HG03025 (cell line): ENCODE measurements around the gene RNF150.
A peak's percentile ranks its signal among the peaks of the same experiment; 100 is the strongest.

Experiments
- ATAC-seq: cut with Tn5 transposase; IDR thresholded peaks from one replicate; pipeline ENCODE4 v1.9.1; 2021; ENCODE audit warnings: mild to moderate bottlenecking, moderate library complexity; ENCODE audit not compliant: unreplicated experiment, low FRiP score

RNF150 gene

DNA sequence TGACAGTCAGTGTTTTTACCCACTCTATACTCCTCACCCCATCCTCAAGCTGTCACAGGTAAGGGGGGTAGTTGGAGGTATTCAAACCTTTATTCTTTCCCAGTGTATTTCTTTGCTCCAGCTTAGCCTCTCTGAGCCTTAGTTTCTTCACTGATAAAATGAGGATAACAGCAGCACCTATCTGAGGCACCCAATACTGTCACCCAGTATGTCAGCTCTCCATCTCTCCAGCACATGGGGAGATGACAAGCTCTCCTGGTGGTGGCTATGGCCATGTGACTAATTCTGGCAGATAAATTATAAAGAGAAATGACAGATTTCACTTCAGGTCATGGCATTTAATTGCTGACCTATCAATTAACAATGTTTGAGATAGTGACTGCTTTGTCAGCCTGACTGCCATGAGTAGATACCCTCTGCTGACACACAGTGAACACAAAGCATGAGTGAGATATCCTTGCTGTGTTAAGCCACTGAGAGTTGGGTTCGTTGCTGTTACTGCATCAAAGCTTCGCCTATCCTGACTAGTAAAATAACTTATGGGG is 200.7 kb downstream of the RNF150 start:
- no peak for ATAC-seq

DNA sequence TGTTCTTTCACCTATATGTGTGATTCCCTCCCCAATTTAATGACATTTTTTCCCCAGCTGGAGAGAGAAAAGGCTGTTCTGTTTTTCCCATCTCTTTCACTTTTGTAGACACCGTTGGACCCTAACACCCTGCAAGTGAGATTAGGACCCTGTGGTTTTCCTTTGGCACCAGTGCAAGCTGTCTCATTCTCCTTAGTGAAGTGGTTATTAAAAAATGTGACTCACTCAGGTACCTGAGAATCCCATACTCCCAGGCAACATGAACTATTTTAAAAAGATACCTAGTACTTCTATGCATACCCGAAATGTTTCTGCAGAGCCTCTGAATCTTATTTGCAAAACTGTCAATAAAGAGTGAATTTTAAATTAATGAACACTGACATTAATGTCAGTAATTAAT is 201.4 kb downstream of the RNF150 start:
- no peak for ATAC-seq

DNA sequence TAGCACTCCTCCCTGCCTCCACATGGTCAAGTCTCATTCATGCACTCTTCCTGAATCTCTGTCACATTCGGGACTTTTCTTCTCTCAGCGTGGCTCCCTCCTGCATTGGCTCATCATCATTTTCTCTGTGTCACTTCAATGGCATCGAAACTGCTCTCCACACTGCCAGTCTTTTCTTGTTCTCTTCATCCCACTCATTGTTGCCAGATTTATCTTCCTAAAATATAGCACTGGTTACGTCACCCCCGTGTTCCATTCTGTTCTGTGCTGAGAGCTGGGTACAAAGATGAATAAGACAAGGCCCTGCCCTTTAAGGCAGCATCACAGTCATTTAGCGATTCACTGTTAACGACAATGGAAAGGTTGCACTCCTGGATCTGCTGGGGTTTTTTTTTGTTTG is 202.7 kb downstream of the RNF150 start:
- no peak for ATAC-seq

DNA sequence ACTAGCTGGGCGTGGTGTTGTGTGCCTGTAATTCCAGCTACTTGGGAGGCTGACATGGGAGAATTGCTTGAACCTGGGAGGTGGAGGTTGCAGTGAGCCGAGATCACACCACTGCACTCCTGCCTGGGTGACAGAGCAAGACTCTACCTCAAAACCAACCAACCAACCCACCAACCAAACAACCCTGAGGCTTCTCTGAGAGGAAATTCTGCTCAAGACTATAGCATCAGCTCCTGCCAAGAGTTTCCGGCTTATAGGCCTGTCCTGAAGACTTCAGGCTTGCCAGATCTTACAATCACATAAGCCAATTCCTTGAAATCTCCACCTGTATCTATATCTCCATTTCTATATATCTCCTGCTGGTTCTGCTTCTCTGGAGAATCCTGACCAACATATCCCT is 203.3 kb downstream of the RNF150 start:
- ATAC-seq: no peak

DNA sequence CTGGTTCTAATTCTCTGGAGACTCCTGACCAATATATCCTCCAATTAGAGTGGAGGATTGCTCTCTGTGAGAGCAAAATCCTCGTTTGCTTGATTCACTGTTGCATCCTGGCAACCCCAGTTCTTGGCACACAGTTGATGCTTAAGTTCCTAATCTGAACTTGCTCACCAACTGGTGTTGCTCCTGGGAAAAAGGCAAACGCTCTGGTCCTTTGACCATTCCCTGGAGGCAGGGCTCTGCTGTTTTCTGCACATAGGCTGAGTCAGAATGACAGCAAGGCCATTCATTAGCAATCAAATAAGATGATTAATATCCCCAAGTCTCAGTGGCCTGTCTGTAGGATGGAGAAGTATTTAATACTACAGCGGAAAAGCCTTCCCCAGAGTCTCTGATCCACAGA is 204.4 kb downstream of the RNF150 start:
- no peak for ATAC-seq

DNA sequence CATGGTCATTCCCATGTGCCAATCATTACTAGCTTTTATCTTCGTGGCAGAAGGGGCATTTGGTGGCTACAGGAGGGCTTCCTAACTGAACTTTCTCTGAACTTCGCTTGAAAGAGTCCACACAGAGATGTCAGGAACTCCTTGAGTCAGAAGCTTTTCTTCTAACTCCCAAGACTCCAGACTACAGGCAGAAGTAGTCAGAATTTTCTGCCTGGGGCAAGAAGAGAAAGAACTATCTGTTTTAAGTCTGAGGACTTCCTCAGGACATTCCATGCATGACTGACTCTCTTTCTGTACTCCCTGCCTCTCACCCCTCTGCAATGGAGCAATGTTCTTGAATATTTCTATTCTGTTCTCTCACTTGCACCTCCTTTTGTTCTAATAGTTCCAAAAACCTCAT is 206.6 kb downstream of the RNF150 start:
- ATAC-seq: no peak

DNA sequence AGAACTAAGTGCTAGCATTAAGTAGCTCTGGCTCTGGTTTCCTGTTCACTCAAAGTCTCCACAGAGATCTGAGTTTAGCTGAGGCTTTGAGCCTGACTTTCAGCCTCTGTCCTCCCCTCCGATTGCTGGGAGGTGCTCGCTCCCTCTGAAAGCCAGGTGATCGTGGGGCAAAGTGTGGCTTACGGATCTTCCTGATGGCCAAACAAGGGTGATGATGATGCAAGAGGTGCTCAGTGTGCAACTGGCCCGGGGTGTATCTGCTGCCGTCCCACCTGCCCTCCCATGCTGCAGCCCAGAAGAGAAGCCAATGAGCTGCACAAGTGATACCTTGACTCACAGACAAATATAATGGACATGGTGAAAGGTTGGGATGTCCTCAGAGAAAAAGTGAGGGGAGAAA is 207.9 kb downstream of the RNF150 start:
- ATAC-seq: no peak

DNA sequence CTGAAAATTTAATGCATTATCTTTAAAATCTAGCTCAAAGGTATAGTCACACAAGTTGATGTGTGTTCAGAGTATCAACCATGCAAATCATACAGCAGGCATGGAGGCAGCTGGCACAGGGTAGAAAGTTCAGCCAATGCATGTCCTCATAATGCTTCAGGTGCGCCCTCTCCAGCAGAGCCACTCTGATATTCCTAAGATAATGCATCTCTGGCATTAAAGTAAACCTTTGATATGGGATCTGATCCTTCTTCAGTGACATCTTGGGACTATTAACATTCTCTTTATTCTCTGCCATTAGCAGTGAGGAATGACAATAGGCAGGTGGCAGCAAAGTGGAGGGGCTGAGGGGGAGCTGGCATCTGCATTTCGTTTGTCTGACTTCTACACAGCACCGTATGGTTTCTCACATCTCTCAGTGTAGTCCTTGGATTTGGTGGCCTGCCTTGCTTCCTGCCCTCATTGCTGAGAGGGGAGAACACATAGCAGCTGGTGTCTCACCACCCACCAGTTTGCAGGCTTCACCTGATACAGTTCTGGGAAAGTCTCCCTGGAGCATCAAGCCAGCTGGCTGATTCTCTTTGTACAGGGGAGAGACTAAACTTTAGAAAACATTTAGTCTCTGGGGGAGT is 208.4 kb downstream of the RNF150 start:
- ATAC-seq: no peak

DNA sequence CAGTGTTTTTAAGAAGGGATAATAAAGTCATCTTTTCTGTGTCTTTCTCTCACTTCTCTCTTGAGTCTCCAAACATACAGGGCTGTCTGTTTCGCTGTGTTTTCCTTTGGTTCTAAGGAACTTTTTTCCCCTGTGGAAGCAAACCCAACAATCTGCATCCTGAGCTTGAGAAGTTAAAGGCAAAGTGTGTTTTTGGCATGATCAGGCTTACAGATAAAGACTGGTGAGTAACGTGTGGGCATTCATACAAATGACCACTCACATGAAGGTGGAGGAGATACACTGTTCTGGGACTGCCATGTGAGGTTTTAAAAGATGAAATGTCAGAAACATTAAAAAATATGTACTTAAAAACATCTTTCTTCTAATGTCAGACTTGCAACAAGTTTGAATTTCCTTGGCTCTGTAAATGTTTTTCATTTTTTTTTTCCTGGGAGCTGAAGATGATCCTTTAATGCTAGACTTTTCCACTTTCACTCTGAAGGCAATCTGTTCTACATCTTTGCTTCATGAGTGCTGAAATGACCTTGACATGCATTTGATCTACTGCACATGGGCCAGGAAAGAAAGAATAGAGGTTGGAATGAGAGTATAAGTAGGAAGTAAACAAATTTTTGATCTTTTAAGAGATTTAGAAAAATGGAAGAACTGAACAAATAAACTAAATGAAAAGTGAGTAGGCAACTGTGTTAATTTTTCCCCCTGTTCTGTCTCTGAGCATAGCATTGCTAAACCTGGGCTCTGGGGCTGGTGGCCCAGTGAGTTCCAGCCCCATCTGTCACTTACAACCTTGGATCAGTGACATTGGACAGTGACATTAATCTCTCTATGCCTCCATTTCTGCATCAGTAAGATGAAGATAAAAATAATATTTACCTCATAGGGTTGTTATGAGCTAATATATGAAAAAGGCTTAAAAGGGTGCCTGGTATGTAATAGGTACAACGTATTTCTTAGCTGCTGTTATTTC is 226.0 kb downstream of the RNF150 start:
- ATAC-seq: no peak

DNA sequence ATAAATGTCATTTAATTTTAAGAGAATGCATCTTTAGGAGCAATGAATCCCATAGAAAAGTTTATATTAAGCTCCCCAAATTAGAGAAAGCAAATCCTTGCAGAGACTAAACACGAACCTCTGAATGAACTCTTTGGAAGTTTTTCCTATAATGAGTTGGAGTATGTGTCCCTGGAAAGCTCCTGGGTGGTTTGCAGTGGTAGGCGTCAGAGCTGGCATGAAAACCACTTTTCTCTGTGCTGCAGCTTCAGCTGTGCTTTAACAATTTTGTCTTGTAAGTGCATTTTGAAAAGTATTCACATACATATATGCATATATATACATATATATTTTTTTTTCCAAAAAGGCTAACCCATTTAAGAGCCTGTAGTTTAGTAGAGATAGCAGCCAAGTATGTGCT is 228.4 kb downstream of the RNF150 start:
- ATAC-seq: no peak

DNA sequence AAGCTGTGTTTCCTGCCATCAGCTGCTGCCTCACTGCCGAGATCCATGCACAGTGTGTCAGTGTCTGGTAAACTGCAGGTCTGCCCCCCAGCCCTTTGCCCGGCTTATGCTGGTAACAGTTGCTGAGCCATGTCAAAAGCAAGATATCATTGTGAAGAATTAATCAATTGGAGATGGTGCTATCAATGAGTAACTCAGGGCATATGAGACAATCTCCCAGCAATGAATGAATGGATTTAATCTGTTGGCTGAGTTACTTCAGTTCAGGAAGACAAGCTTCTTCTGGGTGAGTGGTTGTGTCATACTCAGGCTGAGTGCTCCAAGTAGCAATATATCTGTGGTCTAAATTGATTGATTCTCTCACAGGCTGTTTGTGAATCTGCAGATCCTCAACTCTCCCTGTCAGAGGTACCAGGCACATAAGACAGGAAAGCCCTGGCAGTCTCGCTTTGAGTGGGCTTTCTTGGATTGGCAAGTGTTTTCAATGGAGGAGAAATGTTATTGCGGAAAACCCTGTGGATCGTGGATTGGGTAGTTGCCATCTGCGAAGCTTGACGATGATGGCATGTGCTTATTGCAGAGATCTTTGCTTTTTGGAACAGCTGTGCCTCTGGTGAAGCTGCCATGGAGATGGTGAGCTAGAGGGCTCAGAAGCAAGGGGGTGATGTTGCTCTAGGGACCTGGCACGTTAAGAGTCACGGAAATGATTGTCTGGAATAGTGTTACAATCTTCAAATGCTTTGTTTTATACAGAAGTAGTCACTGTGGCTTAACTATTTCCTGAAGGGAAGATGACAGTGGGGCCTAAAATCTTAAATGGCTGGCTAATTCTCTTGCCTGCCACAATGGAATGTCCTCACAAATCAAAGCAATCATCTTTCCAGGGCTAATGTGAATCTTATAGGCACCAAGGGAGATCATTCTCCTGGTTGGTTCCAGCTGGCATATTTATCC is 229.5 kb downstream of the RNF150 start:
- no peak for ATAC-seq

DNA sequence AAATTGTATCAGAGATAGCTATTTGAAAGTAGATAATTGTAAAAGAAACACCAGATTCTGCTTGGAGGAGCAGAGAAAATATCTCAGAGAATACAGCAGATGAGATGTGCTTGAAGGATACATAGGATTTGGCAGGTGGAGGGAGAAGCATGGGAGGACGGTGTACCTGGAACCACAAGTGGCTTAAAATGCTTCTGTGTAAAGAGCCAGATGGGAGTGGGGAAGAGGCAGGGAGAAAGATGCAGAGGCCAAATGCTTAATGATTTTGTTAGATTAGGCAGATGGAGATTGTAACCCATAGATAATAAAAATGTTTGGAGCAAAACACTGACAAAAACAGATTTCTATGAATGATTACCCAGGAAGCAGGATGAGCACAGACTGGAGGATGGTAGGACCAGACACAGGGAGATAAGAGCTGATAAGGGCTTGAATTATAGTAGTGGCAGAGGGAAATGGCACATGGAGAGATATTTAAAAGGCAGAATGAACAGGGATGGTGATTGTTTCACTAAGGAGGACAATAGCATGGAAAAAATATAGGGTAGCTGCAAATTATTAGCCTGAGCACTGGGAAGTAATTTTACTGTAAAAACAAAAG is 231.4 kb downstream of the RNF150 start:
- ATAC-seq: no peak

DNA sequence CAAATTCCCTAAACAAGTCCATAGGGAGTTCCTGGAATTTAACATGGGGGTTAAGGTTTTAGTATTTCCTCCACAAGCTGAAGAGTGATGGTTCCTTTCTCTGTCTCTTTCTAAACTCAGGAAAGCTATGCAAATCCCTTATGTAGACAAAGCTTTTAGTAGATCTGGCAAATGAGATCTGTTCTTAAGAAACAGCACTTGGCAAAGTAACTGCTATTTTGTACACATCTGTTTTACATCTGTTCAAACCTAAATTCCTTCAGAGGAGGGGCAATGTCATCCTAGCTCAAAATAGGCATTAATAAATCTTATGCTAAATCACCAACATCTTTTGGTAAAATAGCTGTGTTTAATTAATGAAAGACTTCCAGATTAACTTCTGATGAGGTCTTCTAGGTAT is 239.3 kb downstream of the RNF150 start:
- no peak for ATAC-seq

DNA sequence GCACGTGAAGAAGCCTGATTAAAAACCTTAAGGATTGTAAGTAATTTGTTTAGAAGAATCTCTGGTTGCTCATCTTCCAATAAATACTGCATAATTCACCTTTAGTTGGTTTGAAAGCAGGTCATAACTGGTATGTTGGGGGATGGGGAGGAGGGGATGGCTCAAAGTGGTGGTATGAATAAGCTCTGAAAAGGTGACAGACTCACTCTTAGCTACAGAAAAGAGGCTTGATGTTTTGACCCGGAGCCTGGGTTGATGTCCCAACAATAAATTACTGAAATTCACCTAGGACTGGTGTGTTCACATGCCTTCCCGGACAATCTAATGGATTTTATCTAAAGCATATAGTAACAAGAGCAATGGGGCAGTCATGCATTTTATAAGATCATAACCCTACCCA is 245.2 kb downstream of the RNF150 start:
- no peak for ATAC-seq

DNA sequence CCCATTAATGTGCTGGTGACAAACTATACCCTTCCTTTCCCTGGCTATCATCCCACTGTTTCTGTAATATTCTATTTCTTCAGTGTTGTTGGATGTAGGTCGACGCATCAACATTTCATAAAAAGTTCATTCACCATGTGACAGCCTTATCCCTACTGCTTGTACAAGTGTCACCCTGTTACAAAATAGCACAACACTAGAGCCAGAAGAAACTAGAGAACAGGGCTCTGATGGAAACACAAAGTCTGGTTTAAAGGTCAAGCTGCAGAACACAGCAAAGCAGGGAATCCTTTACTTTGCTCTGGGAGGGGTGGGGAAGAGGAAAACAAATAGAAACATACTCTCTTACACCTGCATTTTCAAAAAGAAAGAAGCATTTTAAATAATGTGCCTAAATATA is 245.8 kb downstream of the RNF150 start:
- no peak for ATAC-seq

DNA sequence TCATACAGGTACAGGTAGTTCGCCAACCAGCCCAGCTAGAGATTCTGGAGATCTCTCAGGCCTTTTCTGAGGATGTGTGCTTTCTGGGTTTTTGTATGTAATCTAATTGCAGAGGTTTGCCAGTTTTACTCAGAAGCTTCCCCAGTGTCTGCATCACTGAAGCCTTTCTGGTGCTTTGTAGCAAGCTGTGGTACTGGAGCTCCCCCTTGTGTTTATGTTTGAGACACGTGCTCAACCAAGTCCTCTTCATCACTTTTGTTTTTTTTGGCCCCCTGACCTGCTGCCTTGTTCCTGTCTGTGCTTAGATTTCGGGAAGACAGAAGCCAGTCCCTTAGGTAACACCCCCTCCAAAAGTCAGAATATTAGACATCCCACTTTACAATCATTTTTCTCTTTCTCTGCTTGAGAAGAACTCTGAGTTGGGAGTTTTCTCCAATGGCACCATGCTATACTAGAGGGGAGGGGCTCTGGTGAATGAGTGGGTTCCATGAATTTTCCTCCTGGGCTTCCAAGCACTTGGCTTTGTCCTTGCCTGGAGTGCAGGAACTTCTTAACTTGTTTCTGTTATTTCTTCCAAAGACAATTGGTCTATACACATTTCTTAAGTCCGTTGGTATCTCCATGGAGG is 248.7 kb downstream of the RNF150 start:
- ATAC-seq: peak; percentile 90

DNA sequence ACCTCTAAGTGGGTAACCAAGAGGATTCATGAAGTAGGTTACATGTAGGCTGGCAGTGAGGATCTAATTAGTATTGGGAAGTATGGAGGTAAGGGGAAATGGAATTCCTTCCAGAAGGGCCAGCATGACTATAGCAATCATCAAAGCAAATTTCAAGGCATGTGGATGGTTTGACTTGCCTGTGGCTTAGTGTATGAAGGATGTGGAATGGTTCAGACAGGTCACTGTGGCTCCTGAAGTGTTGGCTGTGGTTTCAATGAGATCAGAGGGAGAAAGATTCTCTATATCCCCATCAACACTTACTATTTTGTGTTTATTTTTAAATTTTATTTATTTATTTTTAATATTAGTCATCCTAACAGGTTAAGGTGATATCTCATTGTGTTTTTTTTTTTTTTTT is 255.5 kb downstream of the RNF150 start:
- no peak for ATAC-seq

DNA sequence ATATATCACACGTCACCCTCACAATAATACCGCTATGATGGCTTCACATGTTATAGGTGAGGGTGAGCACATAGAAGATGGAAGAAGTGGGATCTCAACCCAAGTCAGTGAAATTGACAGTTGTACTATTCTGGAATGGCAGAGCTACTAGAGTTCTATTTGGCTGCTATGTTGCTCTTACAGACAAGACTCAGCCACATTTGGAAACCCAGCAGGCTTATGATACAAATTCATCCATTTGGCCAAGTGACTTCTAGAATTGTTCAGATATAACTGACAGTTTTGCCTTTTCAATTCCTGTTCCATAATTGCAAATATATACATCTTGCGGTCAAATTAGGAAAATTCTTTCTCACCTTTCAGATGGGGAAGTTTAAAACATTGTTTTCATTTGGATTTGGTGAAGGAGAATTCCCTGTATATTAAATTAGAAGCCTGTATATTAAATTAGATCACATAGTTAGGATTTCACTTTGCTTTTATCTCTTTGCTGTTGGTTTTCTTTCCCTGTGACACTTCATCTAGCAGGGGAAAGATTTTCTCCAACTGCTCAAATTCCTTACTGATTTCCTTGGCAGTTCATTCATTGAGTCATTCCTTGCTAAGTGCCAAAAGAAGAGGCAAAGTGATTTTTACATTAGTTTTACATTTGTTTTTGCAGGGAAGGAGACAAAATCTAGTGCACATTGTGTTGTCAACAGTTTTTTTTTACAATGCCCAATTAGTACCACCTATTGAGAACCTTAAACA is 256.5 kb downstream of the RNF150 start:
- ATAC-seq: no peak
